GM19193 (cell line): ENCODE measurements around the gene PVR.

ENCODE experiments used
- POLR2A ChIP-seq: IDR thresholded peaks from 4 replicates; pipeline ENCODE4 v1.6.1; 2011; ENCODE audit not compliant: insufficient read depth, insufficient read length; ENCODE audit errors: extremely low read depth

The PVR gene

DNA sequence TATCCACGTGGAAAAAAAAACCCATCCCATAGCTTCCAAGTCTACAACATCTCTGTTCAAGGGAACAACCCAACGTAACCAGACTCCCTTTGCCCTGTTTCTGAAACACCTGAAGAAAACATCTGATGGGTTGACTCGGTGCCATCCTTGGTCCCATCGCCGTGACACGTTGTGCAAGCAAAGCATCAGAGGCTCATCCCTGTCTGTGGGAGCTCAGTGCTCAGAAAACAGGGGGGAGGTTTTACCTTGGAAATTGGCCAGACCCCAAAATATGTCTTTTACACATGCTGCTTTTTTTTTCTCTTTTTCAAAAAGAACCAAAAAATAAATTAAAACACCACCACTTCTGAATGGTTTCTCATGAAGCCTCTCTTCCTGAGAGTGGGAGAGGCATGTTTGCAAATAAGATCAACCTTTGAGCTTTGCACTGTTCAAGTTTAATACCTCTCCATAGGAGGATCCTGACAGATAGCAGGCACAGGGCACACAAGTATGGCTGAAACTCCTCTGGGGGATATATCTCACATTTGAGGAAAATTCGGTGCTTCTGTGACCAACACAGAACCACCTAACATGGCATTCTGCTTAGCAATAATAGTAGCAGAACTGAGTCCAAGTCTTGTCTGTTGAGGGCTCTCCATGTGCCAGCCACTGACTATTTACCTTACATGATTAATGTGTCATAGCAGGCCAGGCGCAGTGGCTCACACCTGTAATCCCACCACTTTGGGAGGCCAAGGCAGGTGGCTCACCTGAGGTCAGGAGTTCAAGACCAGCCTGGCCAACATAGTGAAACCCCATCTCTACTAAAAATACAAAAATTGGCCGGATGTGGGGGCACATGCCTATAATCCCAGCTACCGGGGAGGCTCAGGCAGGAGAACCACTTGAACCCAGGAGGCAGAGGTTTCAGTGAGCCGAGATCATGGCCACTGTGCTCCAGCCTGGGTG lies 7.0 kb upstream of the PVR start:
- TF ChIP-seq POLR2A = no peak

DNA sequence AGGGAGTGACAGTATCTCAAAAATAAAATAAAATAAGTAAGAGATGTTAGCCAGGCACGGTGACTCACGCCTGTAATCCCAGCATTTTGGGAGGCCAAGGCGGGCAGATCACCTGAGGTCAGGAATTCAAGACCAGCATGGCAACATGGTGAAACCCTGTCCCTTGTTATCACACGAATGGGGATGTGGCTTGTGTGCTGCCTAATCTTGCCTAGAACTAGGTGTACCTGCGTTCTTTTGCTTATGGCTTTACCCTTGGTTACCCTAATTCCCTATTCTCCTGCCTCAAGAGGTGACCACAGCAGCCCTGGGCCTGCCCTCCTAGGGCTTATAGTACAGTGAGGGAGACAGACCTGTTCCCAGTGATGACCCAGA lies 6.3 kb upstream of the PVR start:
- TF ChIP-seq POLR2A = no peak

DNA sequence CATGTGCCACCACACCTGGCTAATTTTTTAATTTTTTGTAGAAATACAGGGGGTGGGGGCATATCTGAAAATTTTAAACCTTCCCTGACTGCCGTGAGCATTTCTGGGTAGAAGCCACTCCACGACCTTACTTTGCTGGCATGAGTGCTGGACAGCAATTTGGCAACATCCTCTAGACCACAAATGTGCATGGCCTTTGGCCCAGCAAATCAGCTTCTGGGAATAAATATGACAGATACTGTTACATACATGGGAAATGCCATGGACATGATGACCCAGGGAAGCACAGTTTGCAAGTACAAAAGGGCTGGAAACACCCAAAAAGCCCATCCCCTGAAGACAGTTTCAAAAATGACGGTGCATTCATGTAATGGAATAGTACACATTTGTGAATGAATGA lies 3.2 kb upstream of the PVR start:
- no peak for TF ChIP-seq POLR2A

DNA sequence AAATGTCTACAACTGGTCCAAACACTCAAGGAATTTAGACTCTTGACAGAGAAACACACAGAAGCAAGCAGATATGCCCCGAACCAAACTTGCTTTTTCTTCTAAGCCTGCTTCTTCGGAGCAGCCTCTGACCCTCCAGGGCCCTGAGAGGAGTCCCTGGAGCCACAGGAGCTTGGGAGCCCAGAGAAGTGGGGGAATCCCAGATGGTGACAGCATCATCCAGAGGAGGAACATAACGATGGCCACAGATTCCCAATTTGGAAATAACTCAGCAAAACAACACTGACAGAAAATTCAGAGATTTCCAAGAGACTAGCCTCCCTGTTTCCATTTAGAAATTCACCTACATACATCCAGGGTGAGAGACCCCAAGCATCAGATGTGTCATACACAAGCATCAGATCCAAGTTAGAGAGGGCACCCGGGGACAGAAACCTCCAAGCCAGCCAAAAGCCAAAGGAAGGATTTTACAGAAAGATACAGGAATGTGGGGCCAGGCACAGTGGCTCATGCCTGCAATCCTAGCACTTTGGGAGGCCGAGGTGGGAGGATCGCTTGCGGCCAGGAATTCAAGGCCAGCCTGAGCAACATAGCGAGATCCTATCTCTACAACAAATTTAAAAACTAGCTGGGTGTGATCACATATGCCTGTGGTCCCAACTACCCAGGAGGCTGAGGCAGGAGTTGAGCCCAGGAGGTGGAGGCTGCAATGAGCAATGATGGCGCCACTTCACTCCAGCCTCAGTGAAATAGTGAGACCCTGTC lies 2.0 kb upstream of the PVR start:
- no peak for TF ChIP-seq POLR2A

DNA sequence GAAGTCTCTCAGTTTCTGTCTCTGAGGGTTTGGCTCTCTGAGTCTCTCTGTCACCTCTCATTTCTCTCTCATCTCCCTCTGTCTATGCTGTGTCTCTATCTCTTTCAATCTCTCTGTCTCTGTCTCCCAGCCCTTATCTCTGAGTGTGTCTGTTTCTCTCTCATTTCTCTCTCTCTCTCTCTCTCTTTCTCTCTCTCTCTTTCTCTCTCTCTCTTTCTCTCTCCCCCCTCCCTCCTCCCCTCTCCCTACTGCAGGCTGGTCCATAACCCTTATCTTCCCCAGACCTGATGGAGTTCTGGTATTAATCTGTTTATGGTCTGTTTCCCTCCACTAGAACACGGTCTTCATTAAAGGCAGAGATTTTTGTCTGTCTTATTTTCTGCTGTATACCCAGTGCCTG lies 1.3 kb upstream of the PVR start:
- no peak for TF ChIP-seq POLR2A

DNA sequence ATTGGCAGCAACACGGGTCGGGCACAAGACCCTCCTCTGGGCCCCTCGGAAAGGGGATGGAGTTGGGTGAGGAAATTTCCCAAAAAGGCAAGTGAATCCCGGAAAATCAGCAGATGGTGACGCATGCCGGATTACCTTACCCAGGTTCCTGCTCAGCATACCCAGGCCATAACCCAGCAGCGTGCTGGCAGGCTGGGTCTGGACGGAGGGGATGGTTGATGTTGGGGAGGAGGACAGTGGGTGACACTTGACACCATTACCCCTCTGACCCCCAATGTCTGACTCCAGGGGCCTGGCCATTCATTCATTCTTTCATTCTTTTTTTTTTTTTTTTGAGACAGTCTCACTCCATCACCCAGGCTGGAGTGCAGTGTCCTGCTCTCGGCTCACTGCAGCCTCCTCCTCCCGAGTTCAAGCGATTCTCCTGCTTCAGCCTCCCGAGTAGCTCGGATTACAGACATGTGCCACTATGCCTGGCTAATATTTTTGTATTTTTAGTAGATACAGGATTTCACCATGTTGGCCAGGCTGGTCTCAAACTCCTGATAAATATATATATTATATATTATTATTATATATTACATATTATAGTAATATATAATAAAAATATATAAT lies 799 bp downstream of the PVR start:
- no peak for TF ChIP-seq POLR2A

DNA sequence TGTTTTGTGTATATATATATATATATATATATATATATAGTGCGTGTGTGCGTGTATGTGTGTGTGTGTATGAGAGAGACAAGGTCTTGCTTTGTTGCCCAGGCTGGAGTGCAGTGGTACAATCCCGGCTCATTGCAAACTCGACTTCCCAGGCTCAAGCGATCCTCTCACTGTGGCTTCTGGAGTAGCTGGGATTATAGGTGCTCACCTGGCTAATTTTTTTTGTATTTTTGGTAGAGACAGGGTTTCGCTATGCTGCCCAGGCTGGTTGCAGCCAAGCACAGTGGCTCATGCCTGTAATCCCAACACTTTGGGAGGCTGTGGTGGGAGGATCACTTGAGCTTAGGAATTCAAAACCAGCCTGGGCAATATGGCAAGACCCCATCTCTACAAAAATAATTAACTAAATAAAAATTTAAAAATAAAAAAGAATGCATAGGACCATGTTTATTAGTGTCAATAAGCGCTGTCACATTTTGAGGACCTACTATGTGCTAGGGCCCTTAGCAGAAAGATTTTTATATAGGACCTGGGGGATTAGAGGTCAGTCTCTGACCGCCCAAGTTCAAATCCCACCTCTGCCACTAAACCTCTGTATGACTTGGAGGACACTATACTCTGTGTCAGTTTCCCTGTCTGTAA lies 1.8 kb downstream of the PVR start:
- no peak for TF ChIP-seq POLR2A

DNA sequence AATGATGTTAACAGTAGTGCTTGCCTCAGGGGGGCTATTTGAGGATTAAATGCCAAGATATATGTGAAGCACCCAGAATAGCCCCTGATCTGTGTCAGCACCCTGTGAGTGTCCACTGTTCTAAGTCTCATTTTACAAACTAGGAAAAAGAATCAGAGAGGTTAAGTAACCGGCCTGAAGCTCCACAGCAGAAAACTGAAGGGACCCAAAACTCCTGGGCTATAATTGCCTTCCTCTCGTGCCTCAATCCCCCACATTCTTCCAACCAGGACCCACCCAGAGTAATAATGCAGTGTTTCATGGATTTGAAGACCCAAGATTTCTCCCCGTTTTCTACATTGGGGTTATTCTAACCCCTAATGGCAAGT lies 2.3 kb downstream of the PVR start:
- TF ChIP-seq POLR2A = no peak

DNA sequence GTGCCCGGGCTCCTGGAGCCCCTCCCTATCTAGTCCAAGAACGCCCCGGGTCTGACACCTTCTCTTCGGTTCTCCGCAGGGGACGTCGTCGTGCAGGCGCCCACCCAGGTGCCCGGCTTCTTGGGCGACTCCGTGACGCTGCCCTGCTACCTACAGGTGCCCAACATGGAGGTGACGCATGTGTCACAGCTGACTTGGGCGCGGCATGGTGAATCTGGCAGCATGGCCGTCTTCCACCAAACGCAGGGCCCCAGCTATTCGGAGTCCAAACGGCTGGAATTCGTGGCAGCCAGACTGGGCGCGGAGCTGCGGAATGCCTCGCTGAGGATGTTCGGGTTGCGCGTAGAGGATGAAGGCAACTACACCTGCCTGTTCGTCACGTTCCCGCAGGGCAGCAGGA lies 3.4 kb downstream of the PVR start:
- no peak for TF ChIP-seq POLR2A

DNA sequence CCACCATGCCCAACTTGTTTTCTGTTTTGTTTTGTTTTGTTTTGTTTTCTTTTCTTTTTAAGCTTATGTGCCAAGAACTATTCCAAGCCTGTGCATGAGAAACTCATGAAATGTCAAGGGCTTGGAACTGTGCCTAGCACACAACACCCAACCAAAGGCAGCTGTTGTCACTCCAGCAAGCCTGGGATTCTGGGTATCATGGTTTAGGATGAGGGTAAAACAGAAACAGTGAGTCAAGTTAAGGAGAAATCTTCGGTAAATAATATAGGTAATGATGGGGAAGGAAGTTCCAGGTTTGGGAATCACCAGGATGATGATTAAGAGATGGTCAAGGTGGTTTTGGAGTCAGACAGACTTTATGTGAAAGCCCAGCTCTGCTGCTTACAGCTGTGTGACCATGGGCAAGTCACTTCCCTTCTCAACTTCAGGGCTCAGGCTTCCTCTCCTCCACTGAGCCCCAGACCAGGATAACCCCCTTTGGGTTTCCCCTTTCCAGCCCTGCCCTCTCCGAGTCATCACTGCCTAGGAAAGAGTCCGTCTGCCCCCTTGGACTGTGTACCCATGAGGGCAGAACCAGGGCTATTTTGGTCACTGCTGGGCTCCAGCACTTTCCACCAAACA lies 5.0 kb downstream of the PVR start:
- TF ChIP-seq POLR2A = no peak

DNA sequence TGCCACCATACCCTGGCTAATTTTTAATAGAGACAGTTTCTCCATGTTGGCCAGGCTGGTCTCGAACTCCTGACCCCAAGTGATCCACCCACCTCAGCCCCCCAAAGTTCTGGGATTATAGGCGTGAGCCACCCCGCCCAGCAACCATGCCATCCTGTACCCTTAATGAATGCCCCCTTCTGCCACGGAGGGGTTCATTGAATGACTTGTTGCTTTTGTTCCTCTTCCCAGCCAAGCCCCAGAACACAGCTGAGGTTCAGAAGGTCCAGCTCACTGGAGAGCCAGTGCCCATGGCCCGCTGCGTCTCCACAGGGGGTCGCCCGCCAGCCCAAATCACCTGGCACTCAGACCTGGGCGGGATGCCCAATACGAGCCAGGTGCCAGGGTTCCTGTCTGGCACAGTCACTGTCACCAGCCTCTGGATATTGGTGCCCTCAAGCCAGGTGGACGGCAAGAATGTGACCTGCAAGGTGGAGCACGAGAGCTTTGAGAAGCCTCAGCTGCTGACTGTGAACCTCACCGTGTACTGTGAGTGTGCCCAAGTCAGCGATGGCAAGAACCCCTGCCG lies 6.0 kb downstream of the PVR start:
- TF ChIP-seq POLR2A = no peak

DNA sequence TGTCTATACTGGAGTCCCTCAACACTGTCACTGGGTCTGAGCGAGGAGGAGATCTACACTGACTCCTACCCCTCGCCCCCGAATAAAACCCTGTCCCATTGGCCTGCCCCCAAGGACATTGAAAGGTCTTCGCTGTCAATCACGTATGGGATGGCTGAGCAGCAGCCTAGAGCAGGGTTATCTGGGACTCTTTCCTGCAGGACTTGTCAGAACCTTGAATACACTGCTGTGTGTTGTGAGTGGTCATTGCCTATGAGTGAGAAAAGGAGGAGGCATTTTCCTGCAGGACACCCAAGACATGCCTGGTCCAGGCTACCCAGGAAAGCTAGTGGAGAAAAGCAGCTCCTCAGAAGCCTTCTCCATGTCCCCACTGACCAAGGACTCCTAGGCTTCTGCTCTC lies 9.6 kb downstream of the PVR start:
- TF ChIP-seq POLR2A = no peak

DNA sequence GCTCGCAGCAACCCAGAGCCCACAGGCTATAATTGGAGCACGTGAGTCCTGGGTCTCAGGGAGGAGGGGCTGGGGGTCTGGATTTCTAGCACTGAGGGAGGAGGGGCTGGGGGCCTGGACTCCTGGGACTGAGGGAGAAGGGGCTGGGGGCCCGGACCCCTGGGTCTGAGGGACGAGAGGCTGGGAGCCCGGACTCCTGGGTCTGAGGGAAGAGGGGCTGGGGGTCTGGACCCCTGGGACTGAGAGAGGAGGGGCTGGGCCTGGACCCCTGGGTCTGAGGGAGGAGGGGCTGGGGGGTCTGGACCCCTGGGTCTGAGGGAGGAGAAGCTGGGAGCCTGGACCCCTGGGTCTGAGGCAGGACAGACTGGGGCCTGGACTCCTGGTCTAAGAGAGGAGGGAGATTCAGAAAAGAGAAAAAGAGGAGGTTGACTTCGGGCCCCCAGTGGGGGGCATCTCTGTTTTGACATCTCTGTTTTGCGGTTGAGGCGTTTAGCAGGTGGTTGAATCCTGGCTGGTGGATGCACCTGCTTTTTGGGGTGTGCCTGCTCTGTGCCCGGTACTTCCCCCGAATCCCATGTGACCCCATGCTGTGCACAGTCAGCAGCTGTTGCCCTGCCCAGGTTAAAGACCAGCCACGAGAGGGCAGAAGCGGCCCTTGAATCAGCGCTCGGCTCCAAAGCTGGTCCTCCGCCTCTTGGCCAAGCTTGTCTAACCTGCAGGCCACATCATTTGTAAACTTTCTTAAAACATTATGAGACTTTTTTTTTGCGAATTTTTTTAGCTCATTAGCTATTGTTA lies 10.5 kb downstream of the PVR start:
- TF ChIP-seq POLR2A = no peak
